SKM-1 (cell line): ENCODE data around the gene KLHL40.

Source experiments
- DNase-seq: peaks from one replicate; lab custom pipeline; 2025; ENCODE audit not compliant: unreplicated experiment; lab: John Stamatoyannopoulos, UW

Gene KLHL40

GRCh38 chr3:42736081-42736480, 50.7 kb downstream of the KLHL40 start:
- DNase-seq: no peak

DNA sequence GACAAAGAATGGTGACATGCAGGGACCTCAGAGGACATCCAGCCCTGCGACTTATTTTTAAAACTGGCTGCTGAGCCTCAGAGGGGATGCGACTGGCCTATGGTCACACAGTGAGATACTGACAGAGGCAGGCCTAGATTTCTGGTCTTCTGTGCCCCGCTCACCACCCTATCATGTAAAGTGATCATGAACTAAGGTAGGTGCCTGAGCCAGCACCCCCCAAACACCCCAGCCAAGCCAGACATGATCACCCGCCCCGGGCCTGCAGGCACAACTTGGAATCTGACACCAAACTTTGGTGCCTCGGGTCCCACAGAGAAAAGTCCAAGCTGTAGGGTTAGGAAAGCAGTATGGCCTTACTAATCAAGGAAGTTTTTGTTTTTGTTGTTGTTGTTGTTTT, 51.2 kb downstream of the KLHL40 start:
- DNase-seq: no peak

DNA sequence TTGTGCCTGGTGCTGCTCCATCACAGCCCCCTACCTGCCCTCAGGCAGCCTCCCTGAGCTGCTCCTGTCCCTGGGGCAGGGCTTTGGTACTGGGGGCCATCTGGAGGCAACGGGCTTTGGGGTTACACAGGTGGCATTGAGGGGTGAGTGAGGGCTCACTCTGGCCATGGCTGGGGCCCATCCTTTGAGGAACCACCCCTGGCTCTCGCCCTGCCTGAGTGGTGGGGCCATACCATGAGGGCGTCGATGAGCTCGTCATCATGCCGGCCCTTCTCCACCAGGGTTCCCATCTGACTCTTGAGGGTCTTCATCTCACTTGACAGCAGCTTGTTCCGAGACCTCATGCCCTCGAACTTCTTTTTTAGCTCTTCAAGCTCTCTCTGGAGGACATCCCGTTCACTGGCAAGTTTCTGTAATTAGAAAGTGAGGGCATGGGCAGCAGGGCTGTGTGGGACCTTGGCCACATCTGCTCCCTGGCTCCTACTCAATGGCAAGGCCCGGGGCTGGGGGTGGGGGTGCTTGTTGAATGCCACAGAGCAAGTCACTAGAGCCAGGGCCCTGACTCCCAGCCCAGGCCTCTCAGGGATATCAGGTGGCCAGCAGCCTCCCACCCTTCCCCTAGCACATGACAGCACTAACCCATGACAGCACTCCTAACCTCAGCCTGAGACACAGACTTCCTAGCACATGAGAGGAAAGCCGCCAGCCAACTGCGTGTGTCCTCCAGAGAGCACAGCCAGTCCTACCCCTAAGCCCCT, 54.2 kb downstream of the KLHL40 start:
- no peak for DNase-seq

- no peak for DNase-seq
These were observed 56.5 kb downstream of the KLHL40 start for GRCh38 chr3:42741796-42742195.
